Measurements from ENCODE around the gene RERG.
A peak's percentile ranks its signal among the peaks of the same experiment; 100 is the strongest.

Gene RERG

DNA sequence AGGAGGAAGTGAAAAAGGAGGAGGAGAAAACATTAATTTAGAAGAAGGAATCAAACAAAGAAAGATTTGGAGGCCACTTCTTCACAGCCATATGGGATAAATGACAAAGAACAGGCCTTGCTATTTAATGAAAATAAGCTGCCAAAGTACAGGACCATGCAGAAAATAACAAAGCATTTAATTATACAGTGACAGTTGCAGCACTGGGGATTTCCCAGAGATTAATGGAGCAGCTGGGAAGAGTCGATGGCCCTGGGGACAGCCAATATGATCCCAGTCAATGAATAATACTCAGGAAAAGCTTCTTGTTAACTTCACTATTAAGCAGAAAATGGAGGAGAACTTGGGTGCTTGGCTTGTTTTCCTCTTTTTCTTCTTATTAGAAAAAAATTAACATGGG, 34.6 kb downstream of the RERG start:
- DNase-seq (ENCODE audit: low spot score): no peak

DNA sequence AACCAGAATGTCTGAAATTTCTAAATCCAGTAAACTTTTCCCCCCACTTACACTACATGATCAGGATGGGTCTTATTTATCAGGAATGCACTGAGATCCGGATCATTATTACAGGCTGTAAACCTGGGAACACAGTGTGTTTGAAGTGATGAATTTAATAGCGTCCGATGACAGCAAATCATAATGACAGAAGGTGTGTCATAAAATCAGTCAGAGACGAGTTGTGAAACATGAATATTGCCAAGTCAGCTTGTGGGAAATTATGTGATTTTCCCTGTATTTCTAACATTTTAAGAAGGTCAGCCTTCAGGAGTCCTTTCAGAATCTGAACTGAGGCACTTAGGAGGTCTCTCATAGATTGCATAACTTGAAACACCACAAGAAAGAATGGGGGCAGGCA, 36.7 kb downstream of the RERG start:
- no peak for DNase-seq (ENCODE audit: low spot score)

DNA sequence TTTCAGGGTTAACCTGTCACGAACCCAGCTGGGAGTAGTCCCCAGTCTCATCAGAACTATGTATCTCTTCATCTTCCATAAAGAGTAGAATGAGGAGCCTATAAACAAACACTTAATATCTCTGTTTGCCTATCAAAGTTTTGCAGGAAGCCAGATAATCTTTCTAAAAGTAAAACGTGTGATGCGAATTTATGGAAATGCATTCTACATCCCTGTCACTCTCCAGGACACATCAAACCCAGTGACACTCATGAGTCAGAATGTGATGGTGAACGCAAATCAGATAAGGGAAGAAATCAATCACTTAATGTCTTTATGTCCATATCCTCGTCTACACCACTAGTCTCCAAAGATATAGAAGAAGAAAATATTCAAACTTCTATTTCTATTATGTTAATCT, 37.4 kb downstream of the RERG start:
- DNase-seq (ENCODE audit: low spot score): no peak

DNA sequence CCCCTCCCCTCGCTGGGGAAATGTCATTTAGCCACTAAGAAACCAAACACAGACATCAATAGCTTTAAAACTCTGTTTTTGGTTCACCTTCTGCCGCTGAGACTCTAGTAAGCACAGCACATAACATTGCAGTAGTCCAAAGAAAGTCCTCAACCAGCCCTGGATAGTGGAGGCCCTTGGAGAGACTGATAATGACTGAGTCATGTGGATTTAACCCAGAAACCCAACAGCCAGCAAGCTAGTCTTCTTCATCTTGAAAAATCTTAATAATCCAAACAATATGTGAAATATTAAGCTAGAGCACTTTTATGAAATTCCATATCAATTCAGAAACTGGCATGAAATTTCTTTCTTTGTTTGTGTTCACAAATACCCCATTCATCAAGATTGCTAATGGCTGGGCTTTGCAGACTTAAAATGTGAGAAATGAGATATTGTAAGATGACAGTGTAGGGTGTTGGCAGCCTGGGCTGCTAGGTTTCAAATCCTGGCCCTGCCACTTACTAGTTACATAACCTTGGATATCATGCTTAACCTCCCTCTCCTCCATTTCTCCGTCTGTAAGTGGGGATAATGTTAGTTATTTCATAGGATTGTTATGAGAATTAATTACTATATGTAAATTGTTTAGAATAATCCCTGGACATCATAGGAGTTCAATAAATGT, 40.1 kb downstream of the RERG start:
- no peak for DNase-seq (ENCODE audit: low spot score)

DNA sequence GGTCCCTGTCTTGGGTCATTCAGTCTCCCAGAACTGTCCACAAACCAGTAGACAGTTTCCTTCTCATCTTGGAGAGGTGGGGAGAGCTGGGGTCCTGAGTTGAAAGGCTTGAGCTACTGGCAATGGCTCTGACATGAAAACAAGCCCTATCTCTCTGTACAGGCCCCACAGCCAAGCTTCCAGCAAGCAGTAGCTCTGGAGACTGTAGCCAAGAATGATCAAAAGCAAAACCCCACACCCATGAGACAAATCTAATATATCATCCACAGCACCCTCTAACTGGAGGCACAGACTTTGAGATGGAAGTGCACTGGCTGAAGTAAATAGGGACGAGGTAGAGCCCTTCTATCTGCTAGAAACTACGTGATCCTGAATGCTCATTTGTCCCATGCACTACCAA, 40.9 kb downstream of the RERG start:
- DNase-seq (ENCODE audit: low spot score): no peak

DNA sequence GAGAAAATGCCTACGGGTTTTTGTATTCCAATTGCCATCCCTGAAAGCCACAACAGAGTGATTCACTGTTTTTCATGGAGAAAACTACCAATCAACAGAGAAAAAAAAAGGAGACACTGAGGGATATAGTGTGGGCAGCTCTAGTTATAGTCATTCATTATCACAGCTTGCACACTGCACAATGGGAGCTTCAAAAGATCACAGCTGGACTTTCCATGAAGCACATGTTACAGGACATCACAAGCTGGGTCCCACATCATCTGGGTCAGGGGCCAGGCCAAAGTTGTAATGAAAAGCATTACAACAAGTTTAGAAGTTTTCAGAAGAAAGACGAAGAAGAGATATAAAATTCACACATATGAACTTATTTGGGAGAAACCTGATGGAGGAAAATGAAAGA, 41.5 kb downstream of the RERG start:
- no peak for DNase-seq (ENCODE audit: low spot score)

DNA sequence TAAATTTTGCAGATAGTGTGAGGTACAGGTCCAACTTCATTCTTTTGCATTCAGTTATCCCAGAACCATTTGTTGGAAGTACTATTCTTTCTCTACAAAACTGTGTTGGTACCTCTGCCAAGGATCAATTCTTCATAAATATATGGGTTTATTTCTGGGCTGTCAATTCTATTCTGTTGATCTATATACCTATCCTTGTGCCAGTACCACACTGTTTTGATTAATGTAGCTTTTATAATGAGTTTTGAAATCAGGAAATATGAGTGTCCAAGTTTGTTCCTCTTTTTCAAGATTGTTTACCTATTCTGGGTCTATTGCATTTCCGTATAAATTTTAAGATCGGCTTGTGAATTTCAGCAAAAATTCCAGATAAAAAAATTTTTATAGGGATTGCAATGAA, 48.1 kb downstream of the RERG start:
- no peak for DNase-seq (ENCODE audit: low spot score)

DNA sequence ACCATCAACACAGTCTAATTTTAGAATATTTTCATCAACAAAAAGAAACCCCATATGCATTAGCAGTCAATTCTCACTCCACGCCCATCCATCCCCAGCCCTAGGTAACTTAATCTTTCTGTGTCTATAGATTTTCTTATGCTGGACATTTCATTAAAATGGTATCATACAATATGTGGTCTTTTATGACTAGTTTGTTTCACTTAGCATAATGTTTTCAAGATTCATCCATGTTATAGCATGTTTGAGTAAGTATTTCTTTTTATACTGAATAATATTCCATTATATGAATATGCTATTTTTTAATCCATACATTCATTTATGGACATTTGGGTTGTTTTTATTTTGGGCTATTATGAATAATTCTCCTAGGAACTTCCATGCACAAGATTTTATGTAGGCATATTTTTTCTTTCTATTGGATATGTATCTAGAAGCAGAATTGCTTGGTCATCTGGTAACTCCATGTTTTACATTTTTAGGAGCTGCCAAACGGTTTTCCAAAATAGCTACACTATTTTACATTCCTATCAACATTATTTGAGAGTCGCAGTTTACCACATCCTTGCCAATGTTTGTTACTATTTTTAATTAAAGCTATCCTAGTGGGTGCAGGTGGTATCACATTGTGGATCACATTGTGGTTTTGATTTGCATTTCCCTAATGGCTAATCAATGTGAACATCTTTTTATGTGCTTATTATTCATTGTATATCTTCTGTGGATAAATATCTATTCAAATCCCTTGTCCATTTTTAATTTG, 49.0 kb downstream of the RERG start:
- no peak for DNase-seq (ENCODE audit: low spot score)

DNA sequence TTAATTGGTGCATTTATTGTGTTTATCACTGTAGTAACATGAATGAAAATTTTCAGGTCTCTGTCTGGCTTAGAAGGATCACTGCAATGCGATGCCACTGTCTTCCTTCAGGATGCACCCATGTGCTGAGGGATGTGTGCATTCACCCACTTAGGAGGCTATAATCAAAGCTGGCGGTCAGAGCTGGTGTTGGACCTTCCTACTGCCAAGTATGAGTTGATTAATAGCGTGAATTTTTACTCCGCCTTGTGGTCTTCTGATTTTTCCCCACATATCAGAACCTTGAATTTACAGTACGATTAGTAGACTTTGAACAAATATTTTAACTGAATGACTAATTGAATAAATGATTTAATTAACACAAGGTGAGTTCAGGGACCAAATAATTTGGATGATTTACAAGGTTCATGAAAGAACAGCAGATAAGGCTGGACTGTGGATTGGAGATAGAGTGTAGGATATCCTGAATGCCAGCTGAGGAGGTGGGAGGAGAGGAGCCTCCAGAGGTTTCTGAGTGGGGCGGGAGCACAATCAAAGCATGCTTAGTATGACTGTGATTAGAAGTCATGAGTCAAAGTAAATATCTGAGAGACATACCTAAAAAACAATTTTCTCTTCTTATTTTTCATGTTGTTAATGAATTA, 50.1 kb downstream of the RERG start:
- DNase-seq (ENCODE audit: low spot score): no peak

DNA sequence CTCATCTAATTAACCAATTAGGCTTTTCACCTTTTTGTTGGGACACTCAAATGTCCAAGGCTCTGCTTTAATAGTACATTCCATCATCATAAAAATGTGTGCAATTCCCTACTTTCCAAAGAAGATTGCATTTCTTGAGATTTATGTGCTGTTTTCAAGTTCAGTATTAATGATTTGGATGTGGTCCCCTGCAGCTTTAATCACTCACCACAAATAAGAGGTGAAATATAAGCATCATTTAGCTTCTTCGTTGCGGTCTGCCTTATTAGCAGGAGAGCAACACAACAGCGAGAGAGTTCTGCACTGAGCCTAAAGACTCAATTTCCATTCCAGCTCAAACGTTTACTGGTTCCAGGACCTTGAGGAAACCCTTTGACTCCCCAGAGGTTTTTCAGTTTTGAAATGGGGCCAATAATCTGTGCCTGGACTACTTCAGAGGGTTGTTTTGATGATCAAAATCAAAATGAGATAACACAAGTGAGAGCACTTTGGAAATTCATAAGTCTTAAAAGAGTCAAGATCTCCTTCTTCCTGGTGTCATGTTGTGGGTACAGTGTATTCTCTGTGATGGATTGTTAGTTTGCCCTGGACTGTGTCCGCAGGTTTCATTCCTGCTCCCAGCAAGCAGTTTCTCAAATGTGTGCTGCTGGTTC, 53.1 kb downstream of the RERG start:
- no peak for DNase-seq (ENCODE audit: low spot score)

DNA sequence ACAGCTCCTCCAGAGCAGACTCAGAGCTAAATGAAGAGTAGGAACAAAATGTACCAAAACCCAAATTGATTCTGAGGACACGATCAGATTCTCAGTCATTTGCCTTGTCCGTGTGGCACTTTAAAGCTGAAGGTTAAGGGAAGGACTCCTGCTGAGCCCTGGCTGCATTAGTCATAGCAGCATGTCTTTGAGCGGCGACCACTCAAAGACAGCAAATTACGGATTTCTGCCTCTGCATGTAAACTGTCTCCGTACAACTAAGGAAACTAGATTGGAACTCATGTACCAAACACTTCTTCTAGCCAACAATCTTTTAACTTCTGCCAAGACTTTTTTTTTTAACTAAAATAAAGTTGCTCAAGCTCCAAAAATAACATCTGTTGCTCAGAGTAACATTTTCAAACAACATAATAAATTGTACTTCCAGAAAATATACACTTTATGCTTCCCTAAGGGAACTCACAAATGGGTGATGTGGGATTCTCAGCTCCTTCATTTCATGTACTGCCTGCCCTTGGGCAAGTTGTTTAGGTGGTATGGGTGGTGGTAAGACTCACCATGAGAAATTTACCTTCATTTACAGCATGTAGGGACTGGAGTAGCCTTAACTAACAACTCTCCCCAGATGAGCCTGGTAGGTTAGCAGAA, 56.1 kb downstream of the RERG start:
- DNase-seq (ENCODE audit: low spot score): no peak

DNA sequence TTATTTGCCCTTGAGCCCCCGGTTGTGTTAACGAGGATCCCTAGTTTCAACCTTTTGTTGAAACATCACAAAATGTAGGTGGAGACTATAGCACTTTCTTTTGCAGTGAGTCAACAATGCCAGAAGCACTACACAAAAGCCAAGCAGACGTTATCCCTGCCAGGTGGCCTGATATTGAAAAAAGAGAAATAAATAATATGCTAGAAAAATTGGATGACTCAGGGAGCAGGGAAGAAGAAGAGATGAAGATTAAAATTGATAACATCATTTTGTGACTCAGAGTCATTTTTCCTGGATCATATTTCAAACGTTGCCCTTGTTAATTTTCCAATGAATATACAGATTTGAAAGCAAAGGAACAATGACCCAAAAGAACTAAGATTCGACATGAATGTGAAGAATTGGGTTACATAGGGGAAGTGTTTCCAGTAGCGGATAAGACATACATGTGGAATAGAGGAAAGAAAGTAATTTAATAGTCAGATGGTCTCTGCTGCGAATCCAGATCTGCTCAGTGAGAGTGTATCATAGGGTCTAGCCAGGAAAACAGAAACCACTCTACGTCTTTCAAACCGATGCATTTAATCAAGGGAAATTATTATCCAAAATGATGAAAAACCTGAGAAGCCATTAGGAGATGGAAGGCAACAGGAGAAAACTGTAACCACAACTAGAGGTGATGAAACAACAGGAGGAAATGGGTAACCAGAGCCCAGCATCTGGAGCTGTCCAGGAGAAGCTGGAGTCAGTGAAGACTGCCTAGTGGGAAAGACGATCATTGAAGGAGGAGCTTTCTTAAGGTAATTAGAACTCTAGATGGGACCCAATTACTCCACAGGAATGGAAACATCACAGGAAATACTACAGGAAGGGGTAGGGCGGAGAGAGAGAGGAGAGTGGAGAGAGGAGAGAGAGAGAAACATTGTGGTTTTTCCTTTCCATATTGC, 57.9 kb downstream of the RERG start:
- DNase-seq (ENCODE audit: low spot score): no peak

DNA sequence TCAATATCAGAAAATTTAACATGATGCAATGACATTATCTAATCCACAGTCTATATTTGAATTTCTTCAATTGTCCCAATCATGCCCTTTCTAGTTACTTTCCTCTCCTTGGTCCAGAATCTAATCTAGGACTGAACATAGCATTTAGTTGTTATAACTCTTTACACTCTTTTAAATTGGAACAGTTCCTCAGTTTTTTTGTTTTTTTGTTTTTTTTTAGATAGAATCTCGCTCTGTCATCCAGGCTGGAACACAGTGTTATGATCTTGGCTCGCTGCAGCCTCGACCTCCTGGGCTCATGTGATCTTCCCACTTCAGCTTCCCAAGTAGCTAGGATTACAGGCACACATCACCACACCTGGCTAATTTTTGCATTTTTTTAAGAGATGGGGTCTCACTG, 63.1 kb downstream of the RERG start:
- DNase-seq (ENCODE audit: low spot score): no peak

DNA sequence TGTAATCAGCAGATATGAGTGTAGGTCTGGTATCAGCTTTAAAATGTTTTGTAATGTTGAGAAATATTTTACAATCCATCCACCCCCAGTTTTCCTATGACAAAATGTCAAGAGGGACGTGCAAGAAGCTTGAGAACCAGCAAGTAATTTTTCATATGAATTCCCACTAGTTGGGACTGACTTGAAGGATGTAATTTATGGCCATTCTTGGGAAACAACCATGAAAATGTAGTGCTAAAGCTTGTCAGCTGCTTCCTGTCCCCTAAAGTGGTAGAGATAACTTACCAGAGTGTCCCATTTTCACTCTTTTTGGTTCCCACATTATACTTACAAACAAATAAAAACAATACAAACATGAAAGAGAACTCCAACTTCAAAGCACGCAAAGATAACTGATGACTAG, 63.9 kb downstream of the RERG start:
- DNase-seq (ENCODE audit: low spot score): no peak

DNA sequence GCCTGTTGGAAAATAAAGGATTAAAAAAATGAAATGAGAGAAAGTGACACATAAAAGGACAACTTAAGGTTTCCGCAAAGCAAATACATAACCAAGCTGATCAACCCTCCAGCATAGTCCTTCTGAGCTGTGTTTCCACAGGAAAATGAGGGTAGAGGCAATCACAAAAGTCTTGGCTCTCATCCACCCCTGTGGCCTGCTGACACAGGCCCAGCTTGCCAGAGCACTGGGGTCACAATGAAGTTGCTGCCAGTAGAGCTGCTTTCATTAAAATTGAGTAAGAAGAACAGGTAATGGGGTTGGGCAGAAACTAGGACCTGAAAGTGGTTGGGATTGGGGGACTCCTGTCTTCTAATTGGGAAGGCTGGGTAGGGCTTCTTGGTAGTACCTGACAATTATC, 65.9 kb downstream of the RERG start:
- no peak for DNase-seq (ENCODE audit: low spot score)

DNA sequence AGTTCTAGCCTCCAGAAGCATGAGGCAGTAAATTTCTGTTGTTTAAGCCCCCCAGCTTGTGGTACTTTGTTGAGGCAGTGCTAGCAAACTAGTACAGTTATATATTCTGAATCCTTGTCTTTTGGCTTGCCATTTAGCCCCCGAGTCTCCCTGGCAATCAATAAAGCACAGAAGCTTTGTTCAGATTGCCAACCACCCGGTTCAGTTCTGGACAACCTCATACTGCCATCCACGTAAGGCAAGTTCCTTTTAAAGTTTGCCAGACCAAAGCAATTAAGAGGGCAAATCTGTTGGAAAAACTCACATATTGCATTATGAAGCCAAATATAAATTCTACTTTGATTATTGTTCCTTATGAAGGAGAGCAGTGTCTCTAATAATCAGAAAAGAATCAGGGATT, 67.1 kb downstream of the RERG start:
- DNase-seq (ENCODE audit: low spot score): no peak

DNA sequence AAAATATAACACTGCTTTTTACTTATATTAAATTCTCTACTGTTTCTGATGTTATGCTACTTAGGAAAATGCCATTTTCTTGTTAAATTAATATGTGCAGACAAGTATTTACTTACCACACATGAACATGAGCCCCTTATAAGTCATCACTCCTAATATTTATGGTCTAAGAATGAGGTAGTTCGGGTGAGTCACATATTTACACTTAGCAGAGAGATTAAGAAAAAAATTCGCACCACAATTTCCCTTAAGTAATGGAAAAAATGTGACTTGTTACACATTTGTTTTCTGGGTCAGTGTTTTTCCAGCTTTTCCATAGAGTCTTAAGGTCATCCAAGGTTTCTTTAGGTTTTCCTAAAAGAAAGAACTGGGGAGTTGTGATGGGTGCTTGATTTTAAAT, 68.3 kb downstream of the RERG start:
- no peak for DNase-seq (ENCODE audit: low spot score)

DNA sequence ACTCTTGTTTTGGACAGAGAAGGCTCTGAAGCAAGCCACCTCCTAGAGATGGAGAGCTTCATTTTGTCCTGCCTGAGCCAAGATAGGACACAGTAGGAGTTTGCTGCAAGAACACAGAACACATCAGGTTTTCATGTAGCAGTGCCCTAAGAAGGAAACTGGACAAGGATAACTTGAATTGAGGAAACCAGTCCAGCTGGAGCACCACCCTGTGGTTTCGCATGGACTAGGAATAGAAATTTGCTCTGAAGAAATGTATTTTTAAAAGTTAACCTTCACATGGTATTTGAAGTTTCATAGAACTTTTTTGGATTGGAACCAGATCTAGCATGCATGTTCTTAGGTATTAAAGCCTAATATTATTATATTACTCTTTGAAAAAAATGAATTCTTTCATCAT, 68.8 kb downstream of the RERG start:
- no peak for DNase-seq (ENCODE audit: low spot score)

DNA sequence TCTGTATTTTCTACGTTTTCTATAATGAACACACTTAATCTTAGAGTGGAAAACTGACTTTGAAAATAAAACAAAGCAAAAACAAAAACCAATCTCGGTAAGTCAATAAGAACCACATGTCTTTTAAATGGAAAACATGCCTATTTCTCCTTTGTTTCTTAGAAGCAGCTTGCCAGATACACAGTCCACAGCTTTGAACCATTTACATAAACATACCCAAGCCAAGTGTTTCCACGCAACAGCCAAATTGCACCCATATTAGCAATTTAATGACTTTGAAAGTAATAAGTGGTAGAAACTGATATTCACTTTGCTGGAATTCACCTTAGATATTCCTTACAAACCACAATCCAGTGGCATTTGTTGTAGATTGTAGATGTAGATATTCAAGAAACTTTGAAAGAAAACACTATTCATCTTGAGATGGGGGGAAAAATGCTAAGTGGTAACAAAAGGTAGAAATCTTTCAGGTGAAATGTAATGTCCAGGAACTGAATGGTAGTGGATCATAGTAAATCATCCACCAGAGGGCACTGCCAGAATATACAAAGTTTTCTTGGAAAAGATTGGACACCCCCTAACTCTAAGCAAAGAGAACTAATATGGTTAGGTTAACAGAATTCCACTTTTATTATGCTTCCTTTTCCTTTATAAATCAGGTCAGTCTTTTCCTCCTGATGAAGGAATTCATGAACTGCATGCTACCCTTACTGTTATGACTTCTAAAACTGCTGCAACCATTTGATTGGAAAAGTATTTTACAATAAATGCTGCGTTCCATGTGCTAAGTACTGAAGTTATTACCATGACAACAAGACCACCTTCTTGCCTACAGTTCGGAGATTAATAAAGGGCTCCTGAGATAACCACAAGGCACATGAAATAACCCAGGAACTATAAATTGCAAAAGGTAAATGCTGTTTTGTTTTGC, 69.8 kb downstream of the RERG start:
- peak; percentile 6 for DNase-seq (ENCODE audit: low spot score)

DNA sequence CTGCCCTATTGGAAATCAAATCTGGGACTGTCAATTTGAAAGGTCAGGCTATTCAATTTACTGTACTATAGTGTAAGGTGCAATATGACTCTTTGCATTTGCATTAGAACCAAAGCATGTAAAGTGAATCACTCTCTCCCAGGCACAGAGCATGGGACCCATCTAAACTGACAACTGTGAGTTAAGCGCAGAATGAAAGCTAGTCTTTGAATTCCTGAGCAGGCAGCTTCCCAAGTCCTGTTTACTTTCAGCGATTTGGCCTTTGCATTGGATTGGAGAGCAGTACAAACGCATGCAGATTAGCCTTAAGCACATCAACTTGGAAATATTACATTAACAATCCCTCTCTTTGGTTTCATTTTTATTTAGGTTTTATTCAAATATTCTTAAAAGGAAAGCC, 74.6 kb downstream of the RERG start:
- no peak for DNase-seq (ENCODE audit: low spot score)

All from activated CD4-positive, alpha-beta T cell treated with anti-CD3 and anti-CD28 coated beads, Interleukin-2, Interleukin-4, amounts not matched to agents 100 ng/mL and 50 ng/mL, durations not matched to agents 16 hours and 8 hours (primary cell).